ENCODE measurements around the gene POPDC3. TPM values are rescaled to one million over a fixed set of nuclear protein-coding genes. Genes with fewer than 3 reads are reported as not detected.

The POPDC3 gene
- total RNA-seq, 2 donors from 2014 or later: 0.24 TPM; not detected in 1

GRCh38 chr6:105116150-105116549 is 63.7 kb downstream of the POPDC3 start:
- TF ChIP-seq CTCF (IDR thresholded peaks at IDR 0.05): no peak
- Histone ChIP-seq H3K9ac (ENCODE audit: low read depth in 2 of 2, low read length in 2 of 2) (no peak overlapping the region), H3K27me3 (no peaks in the 10 kb centered on the region), H3K27ac (no peak overlapping the region), H3K4me1 (no peaks in the 10 kb centered on the region), H3K9me3 (no peaks in the 10 kb centered on the region), H3K36me3 (no peaks in the 10 kb centered on the region), H3K4me3 (no peak overlapping the region)
- intact Hi-C loops (cut with DNase I): no loop called here
- DNase-seq: no peak

GRCh38 chr6:105113422-105113821 is 66.4 kb downstream of the POPDC3 start:
- no peak overlapping the region for H3K9ac ChIP-seq (ENCODE audit: low read depth in 2 of 2, low read length in 2 of 2)
- no peak for DNase-seq
- TF ChIP-seq CTCF (IDR thresholded peaks at IDR 0.05): no peak
- no peak overlapping the region for H3K4me3 ChIP-seq
- H3K9me3 ChIP-seq: no peaks in the 10 kb centered on the region
- intact Hi-C loops (cut with DNase I): no loop called here
- H3K4me1 ChIP-seq: no peaks in the 10 kb centered on the region
- H3K36me3 ChIP-seq: no peaks in the 10 kb centered on the region
- no peaks in the 10 kb centered on the region for H3K27me3 ChIP-seq
- H3K27ac ChIP-seq: no peak overlapping the region

- Histone ChIP-seq H3K4me3 (no peak overlapping the region), H3K9me3 (no peaks in the 10 kb centered on the region), H3K9ac (ENCODE audit: low read depth in 2 of 2, low read length in 2 of 2) (no peak overlapping the region), H3K27me3 (no peaks in the 10 kb centered on the region), H3K4me1 (no peaks in the 10 kb centered on the region), H3K27ac (no peak overlapping the region), H3K36me3 (no peaks in the 10 kb centered on the region)
- intact Hi-C loops (cut with DNase I): no loop called here
- no peak for DNase-seq
- no peak for TF ChIP-seq CTCF (IDR thresholded peaks at IDR 0.05)
Observed at GRCh38 chr6:105112577-105112976, 67.2 kb downstream of the POPDC3 start.

GRCh38 chr6:105111871-105112270 is 67.9 kb downstream of the POPDC3 start:
- no peaks in the 10 kb centered on the region for H3K27me3 ChIP-seq
- H3K4me1 ChIP-seq: no peaks in the 10 kb centered on the region
- intact Hi-C loops (cut with DNase I): no loop called here
- H3K27ac ChIP-seq: no peak overlapping the region
- no peak for DNase-seq
- no peak for TF ChIP-seq CTCF (IDR thresholded peaks at IDR 0.05)
- H3K9me3 ChIP-seq: no peaks in the 10 kb centered on the region
- no peak overlapping the region for H3K9ac ChIP-seq (ENCODE audit: low read depth in 2 of 2, low read length in 2 of 2)
- no peak overlapping the region for H3K4me3 ChIP-seq
- no peaks in the 10 kb centered on the region for H3K36me3 ChIP-seq

GRCh38 chr6:105111105-105111504 is 68.7 kb downstream of the POPDC3 start:
- H3K9ac ChIP-seq (ENCODE audit: low read depth in 2 of 2, low read length in 2 of 2): no peak overlapping the region
- intact Hi-C loops (cut with DNase I): no loop called here
- H3K27me3 ChIP-seq: no peaks in the 10 kb centered on the region
- H3K4me3 ChIP-seq: no peak overlapping the region
- no peaks in the 10 kb centered on the region for H3K36me3 ChIP-seq
- no peak overlapping the region for H3K27ac ChIP-seq
- no peaks in the 10 kb centered on the region for H3K9me3 ChIP-seq
- no peak for TF ChIP-seq CTCF (IDR thresholded peaks at IDR 0.05)
- no peak for DNase-seq
- H3K4me1 ChIP-seq: no peaks in the 10 kb centered on the region

Data from colonic mucosa (tissue), 4 donors.